NB4 (cell line): ENCODE measurements around the gene SLC25A18.

Experiments used
- POLR2A ChIP-seq: IDR thresholded peaks from 2 replicates; pipeline ENCODE4 v1.6.1; 2011; ENCODE audit warnings: mild to moderate bottlenecking; ENCODE audit not compliant: insufficient read length; ENCODE audit errors: extremely low read depth
- TF ChIP-seq, protein P1 (sequence below): IDR thresholded peaks from one replicate; pipeline ENCODE4 v1.5.1; 2012; ENCODE audit warnings: low read depth, low read length

- no peak for TF ChIP-seq POLR2A
- TF ChIP-seq, protein P1, sequence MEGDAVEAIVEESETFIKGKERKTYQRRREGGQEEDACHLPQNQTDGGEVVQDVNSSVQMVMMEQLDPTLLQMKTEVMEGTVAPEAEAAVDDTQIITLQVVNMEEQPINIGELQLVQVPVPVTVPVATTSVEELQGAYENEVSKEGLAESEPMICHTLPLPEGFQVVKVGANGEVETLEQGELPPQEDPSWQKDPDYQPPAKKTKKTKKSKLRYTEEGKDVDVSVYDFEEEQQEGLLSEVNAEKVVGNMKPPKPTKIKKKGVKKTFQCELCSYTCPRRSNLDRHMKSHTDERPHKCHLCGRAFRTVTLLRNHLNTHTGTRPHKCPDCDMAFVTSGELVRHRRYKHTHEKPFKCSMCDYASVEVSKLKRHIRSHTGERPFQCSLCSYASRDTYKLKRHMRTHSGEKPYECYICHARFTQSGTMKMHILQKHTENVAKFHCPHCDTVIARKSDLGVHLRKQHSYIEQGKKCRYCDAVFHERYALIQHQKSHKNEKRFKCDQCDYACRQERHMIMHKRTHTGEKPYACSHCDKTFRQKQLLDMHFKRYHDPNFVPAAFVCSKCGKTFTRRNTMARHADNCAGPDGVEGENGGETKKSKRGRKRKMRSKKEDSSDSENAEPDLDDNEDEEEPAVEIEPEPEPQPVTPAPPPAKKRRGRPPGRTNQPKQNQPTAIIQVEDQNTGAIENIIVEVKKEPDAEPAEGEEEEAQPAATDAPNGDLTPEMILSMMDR: no peak
Observed at GRCh38 chr22:17589810-17590375, 26.6 kb downstream of the SLC25A18 start.
